Osteocyte (in vitro differentiated cells): ENCODE measurements around the gene CARD11. TPM values are rescaled to one million over a fixed set of nuclear protein-coding genes. Genes with fewer than 3 reads are reported as not detected.

Experiments used
- DNase-seq: peaks from one replicate; pipeline ENCODE4 v3.0.0; 2021; ENCODE audit warnings: mixed read lengths; ENCODE audit not compliant: unreplicated experiment; ENCODE audit errors: extremely low spot score
- H3K27ac Mint-ChIP-seq: one replicate; pipeline ENCODE4 v1.8.0; 2021; ENCODE audit warnings: mild to moderate bottlenecking, mixed read lengths; ENCODE audit not compliant: unreplicated experiment
- H3K27me3 Mint-ChIP-seq: one replicate; pipeline ENCODE4 v1.8.0; 2021; ENCODE audit warnings: mixed read lengths; ENCODE audit not compliant: unreplicated experiment
- H3K36me3 Mint-ChIP-seq: one replicate; pipeline ENCODE4 v1.8.0; 2021; ENCODE audit warnings: mixed read lengths; ENCODE audit not compliant: unreplicated experiment
- H3K4me1 Mint-ChIP-seq: one replicate; pipeline ENCODE4 v1.8.0; 2021; ENCODE audit warnings: mixed read lengths; ENCODE audit not compliant: unreplicated experiment
- H3K4me3 Mint-ChIP-seq: one replicate; pipeline ENCODE4 v1.8.0; 2021; ENCODE audit warnings: mild to moderate bottlenecking, moderate library complexity, mixed read lengths; ENCODE audit not compliant: unreplicated experiment
- H3K9me3 Mint-ChIP-seq: one replicate; pipeline ENCODE4 v1.8.0; 2021; ENCODE audit warnings: mixed read lengths; ENCODE audit not compliant: unreplicated experiment
- total RNA-seq: library from RNA; stranded (reverse); gene quantifications from 2 replicates; pipeline ENCODE4 v1.2.1, GENCODE V29; 2021
- TF ChIP-seq, protein P1 (sequence below): fragments of 200-600 bp; sonication (generic); IDR thresholded peaks from 2 replicates; pipeline ENCODE4 v1.5.0; 2021; ENCODE audit warnings: antibody characterized with exemption, mild to moderate bottlenecking, moderate library complexity

CARD11 gene
- total RNA-seq, 1 donor from 2014 or later = 0.24 TPM

DNA sequence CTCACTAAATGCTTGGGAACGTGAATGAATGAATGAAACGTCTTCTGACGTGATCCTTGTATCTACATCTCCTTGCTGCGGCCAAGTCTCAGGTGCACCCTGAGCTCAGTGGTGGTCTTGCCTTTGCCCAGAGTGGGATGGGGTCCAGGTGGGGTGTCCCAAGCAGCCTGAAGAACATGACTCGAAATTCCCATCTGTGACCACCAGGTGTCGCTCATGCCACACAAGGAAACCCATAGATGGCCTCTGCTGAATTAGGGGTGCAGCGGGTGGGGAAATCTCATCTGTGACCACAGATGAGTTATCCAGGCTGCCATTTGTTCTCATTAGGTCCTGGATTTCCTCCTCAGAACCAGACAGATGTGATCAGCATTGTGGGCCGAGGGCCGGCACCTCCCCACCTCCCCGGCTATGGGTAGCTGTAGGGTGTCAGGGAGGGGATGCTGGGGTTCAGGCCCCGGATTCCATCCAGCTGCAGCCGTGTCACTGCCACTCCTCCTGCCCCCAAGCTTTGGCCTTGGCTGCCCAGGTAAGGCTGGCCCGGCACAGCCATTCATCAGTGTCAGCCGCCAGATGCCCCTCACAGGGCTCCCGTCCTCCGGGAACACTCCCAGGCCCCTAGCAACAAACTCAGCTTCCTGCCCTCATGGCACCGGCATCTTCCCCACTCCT is 178.5 kb downstream of the CARD11 start:
- H3K36me3 Mint-ChIP-seq = no peaks in the 10 kb centered on the region
- DNase-seq = no peak
- H3K4me1 Mint-ChIP-seq = peaks cover 25% of the 10 kb centered on the region
- peak overlapping the region; percentile 50 for H3K4me3 Mint-ChIP-seq
- H3K27me3 Mint-ChIP-seq = no peaks in the 10 kb centered on the region
- peak overlapping the region; percentile 99 for H3K27ac Mint-ChIP-seq
- TF ChIP-seq, protein P1, sequence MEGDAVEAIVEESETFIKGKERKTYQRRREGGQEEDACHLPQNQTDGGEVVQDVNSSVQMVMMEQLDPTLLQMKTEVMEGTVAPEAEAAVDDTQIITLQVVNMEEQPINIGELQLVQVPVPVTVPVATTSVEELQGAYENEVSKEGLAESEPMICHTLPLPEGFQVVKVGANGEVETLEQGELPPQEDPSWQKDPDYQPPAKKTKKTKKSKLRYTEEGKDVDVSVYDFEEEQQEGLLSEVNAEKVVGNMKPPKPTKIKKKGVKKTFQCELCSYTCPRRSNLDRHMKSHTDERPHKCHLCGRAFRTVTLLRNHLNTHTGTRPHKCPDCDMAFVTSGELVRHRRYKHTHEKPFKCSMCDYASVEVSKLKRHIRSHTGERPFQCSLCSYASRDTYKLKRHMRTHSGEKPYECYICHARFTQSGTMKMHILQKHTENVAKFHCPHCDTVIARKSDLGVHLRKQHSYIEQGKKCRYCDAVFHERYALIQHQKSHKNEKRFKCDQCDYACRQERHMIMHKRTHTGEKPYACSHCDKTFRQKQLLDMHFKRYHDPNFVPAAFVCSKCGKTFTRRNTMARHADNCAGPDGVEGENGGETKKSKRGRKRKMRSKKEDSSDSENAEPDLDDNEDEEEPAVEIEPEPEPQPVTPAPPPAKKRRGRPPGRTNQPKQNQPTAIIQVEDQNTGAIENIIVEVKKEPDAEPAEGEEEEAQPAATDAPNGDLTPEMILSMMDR = peak; percentile 95
- H3K9me3 Mint-ChIP-seq = no peaks in the 10 kb centered on the region

DNA sequence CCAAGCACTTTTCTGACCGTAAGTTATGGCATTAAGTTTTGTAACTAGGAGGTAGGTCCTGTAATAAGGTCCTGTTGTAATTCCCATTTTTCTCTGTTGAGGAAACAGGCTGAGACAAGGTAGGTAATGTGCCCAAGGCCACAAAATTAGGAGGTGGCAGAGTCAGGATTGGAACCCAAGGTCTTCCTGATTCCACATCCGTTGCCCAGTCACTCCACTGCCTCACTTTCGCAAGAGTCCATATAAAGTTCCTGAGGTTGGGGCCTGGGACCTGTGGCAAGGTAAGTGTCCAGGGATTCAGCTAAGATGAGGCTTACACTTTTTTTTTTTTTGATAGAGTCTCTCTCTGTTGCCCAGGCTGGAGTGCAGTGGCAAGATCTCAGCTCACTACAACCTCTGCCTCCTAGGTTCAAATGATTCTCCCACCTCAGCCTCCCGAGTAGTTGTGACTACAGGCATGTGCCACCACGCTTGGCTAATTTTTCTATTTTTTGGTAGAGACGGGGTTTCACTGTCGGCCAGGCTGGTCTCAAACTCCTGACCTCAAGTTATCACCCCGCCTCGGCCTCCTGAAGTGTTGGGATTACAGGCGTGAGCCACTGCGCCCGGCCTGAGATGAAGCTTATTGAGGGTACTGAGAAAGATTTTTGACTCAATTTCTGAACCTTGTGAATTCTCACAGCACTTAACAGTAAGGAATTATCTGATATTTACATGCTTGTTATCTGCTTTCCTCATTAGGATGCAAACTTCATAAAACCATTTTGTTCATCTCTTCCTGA is 179.3 kb downstream of the CARD11 start:
- Mint-ChIP-seq H3K27me3 (no peaks in the 10 kb centered on the region), H3K9me3 (no peaks in the 10 kb centered on the region), H3K4me1 (peaks cover 25% of the 10 kb centered on the region), H3K27ac (peak overlapping the region; percentile 99), H3K4me3 (no peak overlapping the region), H3K36me3 (no peaks in the 10 kb centered on the region)
- DNase-seq = no peak
- TF ChIP-seq, protein P1 = no peak

DNA sequence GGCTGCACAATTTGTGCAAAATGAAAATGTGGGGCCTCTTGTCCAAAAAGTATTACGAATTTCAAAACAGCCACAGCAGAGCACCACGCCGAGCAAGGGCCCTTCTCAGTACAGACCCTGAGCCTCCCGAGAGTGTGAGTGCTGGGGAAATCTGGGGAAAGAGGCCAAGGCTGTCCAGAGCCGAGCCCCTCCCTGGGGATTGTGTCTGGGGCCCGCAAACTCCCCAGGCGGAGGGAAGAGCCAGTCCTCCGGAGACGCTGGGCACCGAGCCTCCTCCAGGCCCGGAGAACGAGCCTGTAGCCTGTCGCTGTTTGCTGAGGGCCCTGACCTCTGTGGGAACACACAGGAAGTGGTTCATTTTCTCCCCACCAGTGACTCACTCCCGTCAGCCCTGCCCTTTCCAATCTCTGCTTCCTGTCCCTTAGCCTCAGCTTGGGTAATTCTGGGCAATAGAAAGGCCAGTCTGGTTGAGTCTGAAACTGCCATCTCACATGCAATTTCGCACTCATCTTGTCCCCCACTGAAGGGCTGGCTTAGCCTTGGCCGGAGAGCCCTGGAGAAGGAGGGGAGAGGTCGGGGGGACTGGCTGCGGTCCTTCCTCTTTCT is 180.1 kb downstream of the CARD11 start:
- no peaks in the 10 kb centered on the region for H3K9me3 Mint-ChIP-seq
- H3K36me3 Mint-ChIP-seq = no peaks in the 10 kb centered on the region
- H3K27me3 Mint-ChIP-seq = no peaks in the 10 kb centered on the region
- H3K27ac Mint-ChIP-seq = peak overlapping the region; percentile 99
- H3K4me3 Mint-ChIP-seq = peak overlapping the region; percentile 43
- TF ChIP-seq, protein P1 = no peak
- no peak for DNase-seq
- peaks cover 25% of the 10 kb centered on the region for H3K4me1 Mint-ChIP-seq

DNA sequence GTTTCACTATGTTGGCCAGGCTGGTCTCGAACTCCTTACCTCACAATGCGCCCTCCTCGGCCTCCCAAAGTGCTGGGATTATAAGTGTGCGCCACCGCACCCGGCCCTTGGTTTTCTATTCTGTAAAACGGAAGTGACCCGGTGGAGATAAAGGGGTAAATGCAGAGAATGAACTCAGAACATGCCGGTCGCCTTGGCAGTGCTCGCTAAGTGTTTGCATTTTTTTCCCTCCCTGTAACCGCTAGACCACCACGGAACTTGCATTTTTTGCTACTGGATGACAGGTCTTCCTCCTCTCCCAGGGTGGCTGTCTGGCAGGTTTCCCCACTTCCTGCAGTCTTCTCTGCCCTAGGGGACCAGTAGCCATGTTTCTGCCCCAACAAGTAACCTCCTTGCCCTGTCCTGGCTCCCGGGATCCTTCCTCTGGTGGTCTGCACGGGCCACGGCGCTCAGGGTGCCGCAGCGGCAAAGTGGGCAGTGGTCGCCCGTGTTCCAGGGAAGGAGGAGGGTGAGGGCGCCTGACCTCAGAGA is 180.8 kb downstream of the CARD11 start:
- H3K27me3 Mint-ChIP-seq = no peaks in the 10 kb centered on the region
- H3K9me3 Mint-ChIP-seq = no peaks in the 10 kb centered on the region
- TF ChIP-seq, protein P1 = no peak
- DNase-seq = no peak
- no peaks in the 10 kb centered on the region for H3K36me3 Mint-ChIP-seq
- peaks cover 25% of the 10 kb centered on the region for H3K4me1 Mint-ChIP-seq
- H3K4me3 Mint-ChIP-seq = no peak overlapping the region
- H3K27ac Mint-ChIP-seq = peak overlapping the region; percentile 99

DNA sequence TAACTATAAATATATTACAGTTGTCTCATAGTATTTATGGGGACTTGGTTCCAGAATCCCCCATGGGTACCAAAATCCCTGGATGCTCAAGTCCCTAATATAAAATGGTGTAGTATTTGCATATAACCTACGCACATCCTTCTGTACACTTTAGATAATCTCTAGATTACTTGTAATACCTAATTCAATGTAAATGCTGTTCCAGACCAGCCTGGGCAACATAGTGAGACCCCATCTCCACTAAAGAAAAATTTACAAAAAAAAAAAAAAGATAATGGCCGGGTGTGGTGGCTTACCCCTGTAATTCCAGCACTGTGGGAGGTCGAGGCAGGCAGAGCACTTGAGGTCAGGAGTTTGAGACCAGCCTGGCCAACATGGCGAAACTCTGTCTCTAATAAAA is 182.2 kb downstream of the CARD11 start:
- no peak overlapping the region for H3K27ac Mint-ChIP-seq

More for the DNA sequence above, 182.2 kb downstream of the CARD11 start:
- DNase-seq = no peak
- Mint-ChIP-seq H3K27me3 (no peaks in the 10 kb centered on the region), H3K9me3 (no peaks in the 10 kb centered on the region), H3K4me1 (peaks cover 25% of the 10 kb centered on the region), H3K4me3 (no peak overlapping the region), H3K36me3 (no peaks in the 10 kb centered on the region)
- TF ChIP-seq, protein P1 = no peak
